Esophagus muscularis mucosa (tissue), 4 donors: ENCODE measurements around the gene CEP192. TPM values are rescaled to one million over a fixed set of nuclear protein-coding genes. Genes with fewer than 3 reads are reported as not detected.

ENCODE experiments used
- DNase-seq: peaks from one replicate; pipeline ENCODE4 v3.0.0-alpha.2; 2017; ENCODE audit errors: extremely low spot score
- H3K27ac ChIP-seq, 4 donors: fragments of 200-600 bp; sonication (generic); replicated peaks in 1 of 4; 1 replicate in 3 of 4; 2 replicates in 1 of 4; pipeline ENCODE4 v1.5.1; 2016 to 2019; ENCODE audit warnings: mild to moderate bottlenecking in 1 of 4
- H3K27me3 ChIP-seq, 4 donors: fragments of 200-600 bp; sonication (generic); one replicate each; pipeline versions ENCODE4 v1.5.1 to v1.6.0; 2016 to 2019
- H3K36me3 ChIP-seq, 4 donors: fragments of 200-600 bp; sonication (generic); one replicate each; pipeline ENCODE4 v1.5.1; 2016 to 2019
- H3K4me1 ChIP-seq, 4 donors: fragments of 200-600 bp; sonication (generic); one replicate each; pipeline ENCODE4 v1.5.1; 2016 to 2019
- H3K4me3 ChIP-seq, 4 donors: fragments of 200-600 bp; sonication (generic); 1 replicate in 2 of 4; 2 replicates in 2 of 4; pipeline ENCODE4 v1.5.1; 2016 to 2019; ENCODE audit warnings: mild to moderate bottlenecking in 4 of 4, moderate library complexity in 1 of 4
- H3K9me3 ChIP-seq, 4 donors: fragments of 200-600 bp; sonication (generic); 1 replicate in 3 of 4; 2 replicates in 1 of 4; pipeline ENCODE4 v1.5.1; 2016 to 2019
- CTCF ChIP-seq, 3 experiments: fragments of 200-600 bp in 2 of 3; fragments of 450-650 bp in 1 of 3; sonication (generic) in 2 of 3; IDR thresholded peaks; one replicate each; pipeline ENCODE4 v1.5.1; 2017 to 2019; ENCODE audit warnings: antibody characterized with exemption in 3 of 3, mild to moderate bottlenecking in 2 of 3, moderate library complexity in 1 of 3
- EP300 ChIP-seq: sonication (generic); formaldehyde crosslinking; IDR thresholded peaks from one replicate; pipeline ENCODE4 v1.6.1; 2017; ENCODE audit warnings: antibody characterized with exemption
- POLR2A ChIP-seq: fragments of 450-650 bp; IDR thresholded peaks from one replicate; pipeline ENCODE4 v1.6.1; 2017; ENCODE audit warnings: antibody characterized with exemption, moderate library complexity, mild to moderate bottlenecking, low read depth
- POLR2AphosphoS5 ChIP-seq, 2 donors: sonication (generic); formaldehyde crosslinking; IDR thresholded peaks; one replicate each; pipeline ENCODE4 v1.6.1; 2017; ENCODE audit warnings: antibody characterized with exemption in 2 of 2
- WGBS: methylation state at CpG from one replicate; pipeline ENCODE4 v1.1.5; 2018; 5-methylcytosine and 5-hydroxymethylcytosine counted together
- intact Hi-C: fragments of 100-400 bp; cut with DNase I; formaldehyde crosslinking; loops from one replicate; pipeline ENCODE4 v1.15.1; 2023
- total RNA-seq, 4 donors: library from RNA; depleted of rRNA; stranded (reverse); fragments of >200 nt; gene quantifications; one replicate each; pipeline versions ENCODE4 v1.1.0 to v1.2.1, GENCODE V29; 2016

The CEP192 gene
- 10 to 100 TPM; 18.7 to 21.6 (median 19.6) TPM for total RNA-seq

- H3K27me3 ChIP-seq: no peaks in the 10 kb centered on the region
- under 1% methylated on average over 25 of the region's 73 CpGs for WGBS
- TF ChIP-seq EP300: no peak
- peak; percentile 93 to 94 for TF ChIP-seq POLR2AphosphoS5 (IDR thresholded peaks at IDR 0.05)
- peak in 1 of 3 experiments; percentile 5 for TF ChIP-seq CTCF (IDR thresholded peaks at IDR 0.05)
- TF ChIP-seq POLR2A: peak; percentile 59
- peaks cover 0 to 7% (median 3%) of the 10 kb centered on the region in 4 donors for H3K36me3 ChIP-seq
- H3K4me1 ChIP-seq: peaks cover 16 to 32% (median 25%) of the 10 kb centered on the region in 4 donors
- no peaks in the 10 kb centered on the region for H3K9me3 ChIP-seq
- H3K27ac ChIP-seq: peak within 1 kb of the TSS; percentile 79 to 91 (median 86)
- peak; percentile 99 for DNase-seq
- intact Hi-C loops: loop anchor here (2.0 kb wide), 1 partner anchor 42 kb away; the partner anchor contains the start of gene SEH1L
- peak within 1 kb of the TSS; percentile 70 to 92 (median 78) for H3K4me3 ChIP-seq
Observed at GRCh38 chr18:12990967-12991820, at the start of gene CEP192. Gene CEP192, plus strand, starts transcription at chr18:12991362. Its CDS starts 8,063 bp downstream, at chr18:12999425.

- Histone ChIP-seq H3K36me3 (no peaks in the 10 kb centered on the region), H3K9me3 (no peaks in the 10 kb centered on the region), H3K4me1 (peaks cover 9 to 25% (median 17%) of the 10 kb centered on the region in 4 donors), H3K4me3 (no peak overlapping the region), H3K27me3 (no peaks in the 10 kb centered on the region), H3K27ac (no peak overlapping the region)
- intact Hi-C loops: loop anchor here (5.0 to 10.0 kb wide), 3 partner anchors 56 to 638 kb away; partner anchors contain the start of genes AFG3L2 and TUBB6
- DNase-seq: no peak
- WGBS: 57% methylated on average over 4 of the region's 4 CpGs
- TF ChIP-seq POLR2AphosphoS5 (IDR thresholded peaks at IDR 0.05) (no peak), CTCF (IDR thresholded peaks at IDR 0.05) (no peak), POLR2A (no peak), EP300 (no peak)
Observed at GRCh38 chr18:12943215-12943614, 47.9 kb upstream of the CEP192 start.

- no peaks in the 10 kb centered on the region for H3K27me3 ChIP-seq
- TF ChIP-seq CTCF (IDR thresholded peaks at IDR 0.05): no peak
- TF ChIP-seq EP300: no peak
- no peak for TF ChIP-seq POLR2AphosphoS5 (IDR thresholded peaks at IDR 0.05)
- no peak for TF ChIP-seq POLR2A
- peaks cover 15 to 37% (median 25%) of the 10 kb centered on the region in 4 donors for H3K4me1 ChIP-seq
- peak overlapping the region in 3 of 4 donors; percentile 15 to 98 (median 32) for H3K27ac ChIP-seq
- H3K36me3 ChIP-seq: no peaks in the 10 kb centered on the region
- DNase-seq: no peak
- no peak overlapping the region for H3K4me3 ChIP-seq
- intact Hi-C loops: loop anchor here (5.0 to 10.0 kb wide), 3 partner anchors 57 to 640 kb away; partner anchors contain the start of genes AFG3L2 and TUBB6
- WGBS: 32% methylated on average over 4 of the region's 4 CpGs
- no peaks in the 10 kb centered on the region for H3K9me3 ChIP-seq
Observed at GRCh38 chr18:12944709-12945108, 46.5 kb upstream of the CEP192 start.

- no peaks in the 10 kb centered on the region for H3K27me3 ChIP-seq
- 5% methylated on average over 15 of the region's 15 CpGs for WGBS
- TF ChIP-seq POLR2AphosphoS5 (IDR thresholded peaks at IDR 0.05) (peak in 1 of 2 donors; percentile 57), EP300 (no peak)
- peak overlapping the region; percentile 67 to 84 (median 70) for H3K4me3 ChIP-seq
- no peak for DNase-seq
- no peaks in the 10 kb centered on the region for H3K9me3 ChIP-seq
- H3K4me1 ChIP-seq: peaks cover 15 to 48% (median 33%) of the 10 kb centered on the region in 4 donors
- intact Hi-C loops: loop anchor here (10.0 kb wide), 2 partner anchors 572 to 642 kb away; partner anchors contain the start of genes AFG3L2 and TUBB6
- H3K36me3 ChIP-seq: no peaks in the 10 kb centered on the region
- peak overlapping the region; percentile 89 to 98 (median 96) for H3K27ac ChIP-seq
Observed at GRCh38 chr18:12946549-12947284, 44.4 kb upstream of the CEP192 start.
